Testis (tissue), 2 donors: Measurements from ENCODE around the gene PTPRQ.

Source experiments
- CTCF ChIP-seq, 3 experiments: fragments of 450-650 bp in 2 of 3; fragments of 200-600 bp in 1 of 3; sonication (generic) in 1 of 3; IDR thresholded peaks; one replicate each; pipeline ENCODE4 v1.5.1; 2016 to 2019; ENCODE audit warnings: antibody characterized with exemption in 3 of 3, mild to moderate bottlenecking in 2 of 3, moderate library complexity in 1 of 3
- POLR2A ChIP-seq: fragments of 450-650 bp; IDR thresholded peaks from one replicate; pipeline ENCODE4 v1.6.1; 2017; ENCODE audit warnings: antibody characterized with exemption, mild to moderate bottlenecking, moderate library complexity

- TF ChIP-seq POLR2A (no peak), CTCF (IDR thresholded peaks at IDR 0.05) (no peak)
Observed at GRCh38 chr12:80441921-80442320, 2.1 kb upstream of the PTPRQ start.
